HG03108 (cell line): ENCODE results near the gene PVR.
"Not testable (repeated sequence)": the region's sequence is repeated elsewhere in the genome, so short reads cannot be mapped to it uniquely, and the experiment has no call there.

Experiments used
- ATAC-seq: cut with Tn5 transposase; IDR thresholded peaks from one replicate; pipeline ENCODE4 v1.9.1; 2021; ENCODE audit warnings: moderate library complexity; ENCODE audit not compliant: unreplicated experiment

The PVR gene, protein sequence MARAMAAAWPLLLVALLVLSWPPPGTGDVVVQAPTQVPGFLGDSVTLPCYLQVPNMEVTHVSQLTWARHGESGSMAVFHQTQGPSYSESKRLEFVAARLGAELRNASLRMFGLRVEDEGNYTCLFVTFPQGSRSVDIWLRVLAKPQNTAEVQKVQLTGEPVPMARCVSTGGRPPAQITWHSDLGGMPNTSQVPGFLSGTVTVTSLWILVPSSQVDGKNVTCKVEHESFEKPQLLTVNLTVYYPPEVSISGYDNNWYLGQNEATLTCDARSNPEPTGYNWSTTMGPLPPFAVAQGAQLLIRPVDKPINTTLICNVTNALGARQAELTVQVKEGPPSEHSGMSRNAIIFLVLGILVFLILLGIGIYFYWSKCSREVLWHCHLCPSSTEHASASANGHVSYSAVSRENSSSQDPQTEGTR

GRCh38 chr19:44643605-44644401, at the start of gene PVR:
Gene PVR (plus strand): TSS chr19:44643910. CDS start chr19:44644097, 187 bp downstream.
- ATAC-seq, result no peak

DNA sequence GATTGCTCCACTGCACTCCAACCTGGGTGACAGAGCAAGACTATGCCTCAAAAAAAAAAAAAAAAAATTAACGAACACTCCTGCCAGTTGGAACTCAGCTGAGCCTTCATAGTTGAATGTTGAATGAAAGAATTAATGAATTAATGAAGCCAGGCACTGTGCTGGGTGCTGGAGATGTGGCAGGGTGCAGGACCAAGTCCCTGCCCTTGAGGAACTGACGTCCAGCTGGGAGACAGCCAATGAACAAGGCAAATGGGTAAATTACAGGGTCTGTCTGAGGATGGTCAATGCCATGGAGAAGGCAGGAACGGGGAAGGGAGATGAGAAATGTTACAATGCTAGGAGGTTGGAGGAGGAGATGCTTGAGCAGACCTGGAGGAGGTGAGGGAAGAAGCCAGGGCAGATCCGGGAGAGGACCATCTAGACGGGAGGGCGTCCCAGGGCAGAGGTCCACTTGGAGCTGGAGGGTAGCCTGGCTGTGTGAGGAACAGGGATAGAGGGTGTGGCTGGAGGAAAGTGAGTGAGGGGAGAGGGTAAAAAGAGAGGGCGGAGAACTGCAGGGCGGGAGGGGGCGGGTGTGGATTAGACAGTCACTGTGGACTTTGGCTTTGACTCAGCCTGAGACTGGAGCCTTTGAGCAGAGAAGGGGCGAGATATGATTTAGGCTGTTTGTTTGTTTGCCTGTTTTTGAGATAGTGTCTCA, 47.1 kb upstream of the PVR start:
- no peak for ATAC-seq

- no peak for ATAC-seq
These were observed 46.6 kb upstream of the PVR start for GRCh38 chr19:44597131-44597491.

DNA sequence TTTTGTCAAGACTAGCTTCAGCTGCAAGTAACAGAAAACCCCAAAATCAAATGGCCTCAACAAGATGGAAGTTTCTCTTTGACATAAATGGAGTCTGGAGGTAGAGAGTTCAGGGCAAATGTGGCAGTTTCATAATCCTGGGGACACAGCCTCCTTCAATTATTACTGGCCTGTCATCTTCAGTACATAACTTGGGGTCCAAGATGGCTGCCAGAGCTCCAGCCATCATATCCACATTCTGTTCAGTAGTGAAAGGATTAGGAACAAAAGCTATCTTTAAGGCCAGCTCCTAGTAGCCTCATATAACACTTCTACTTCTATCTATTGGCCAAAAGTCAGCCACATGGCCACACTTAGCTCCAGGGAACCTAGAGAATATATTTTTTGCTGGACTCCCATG, 45.4 kb upstream of the PVR start:
- no peak for ATAC-seq

GRCh38 chr19:44598880-44599279, 44.8 kb upstream of the PVR start:
- no peak for ATAC-seq

DNA sequence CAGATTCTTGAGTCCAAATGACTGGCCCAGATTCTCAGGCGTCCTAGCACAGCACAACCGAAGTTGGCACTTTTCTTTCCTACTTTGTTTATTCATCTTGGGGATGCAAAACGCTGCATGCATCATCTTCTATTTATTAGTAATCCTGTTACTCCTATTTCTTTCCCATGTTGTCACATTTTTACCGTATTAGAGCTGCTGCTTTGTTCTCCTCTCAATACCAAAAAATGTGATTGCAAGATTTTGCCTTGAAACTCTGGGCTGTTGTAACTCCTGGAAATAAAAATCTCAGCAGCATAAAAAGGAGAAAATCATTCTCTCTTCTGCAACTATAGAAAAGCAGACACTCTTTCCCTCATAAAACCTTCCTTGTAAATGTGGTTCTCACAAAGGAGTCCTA, 43.2 kb upstream of the PVR start:
- no peak for ATAC-seq

- no peak for ATAC-seq
These were observed 41.6 kb upstream of the PVR start for GRCh38 chr19:44602081-44602480.

DNA sequence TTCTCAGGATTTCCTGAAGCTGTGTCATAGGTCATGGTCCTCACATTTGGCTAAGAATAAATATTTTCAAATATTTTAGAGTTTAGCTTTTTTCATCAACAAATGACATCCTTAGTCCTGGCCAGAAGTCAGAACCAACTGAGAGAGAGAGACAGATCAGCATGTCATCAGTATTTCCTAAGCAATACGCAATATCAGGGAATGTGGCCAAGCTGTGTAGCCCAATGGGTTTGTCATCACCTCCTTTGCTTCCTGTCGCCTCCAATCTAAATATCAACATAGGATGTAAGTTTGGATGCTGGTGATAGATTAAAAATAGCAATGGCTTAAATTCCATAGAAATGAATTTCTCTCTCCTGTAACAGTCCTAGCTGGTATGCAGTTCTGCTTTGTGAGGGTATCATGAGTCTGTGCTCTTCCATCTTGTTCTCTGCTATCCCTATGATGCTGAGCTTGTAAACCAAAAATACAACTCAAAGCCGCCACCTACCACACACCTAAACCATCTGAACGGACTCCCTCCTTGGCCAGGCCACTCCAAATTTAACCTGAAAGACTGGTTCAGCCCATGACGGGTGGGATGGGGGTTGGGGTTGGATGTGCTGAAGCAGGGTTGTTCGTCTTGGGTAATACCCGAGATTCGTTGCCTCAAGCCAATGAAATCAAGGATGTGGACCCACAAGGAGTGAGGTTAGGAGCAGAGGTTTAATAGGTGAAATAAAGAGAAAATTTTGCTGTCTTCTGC, 40.3 kb upstream of the PVR start:
- ATAC-seq, result no peak

- no peak for ATAC-seq
These were observed 39.5 kb upstream of the PVR start for GRCh38 chr19:44604241-44604640.

DNA sequence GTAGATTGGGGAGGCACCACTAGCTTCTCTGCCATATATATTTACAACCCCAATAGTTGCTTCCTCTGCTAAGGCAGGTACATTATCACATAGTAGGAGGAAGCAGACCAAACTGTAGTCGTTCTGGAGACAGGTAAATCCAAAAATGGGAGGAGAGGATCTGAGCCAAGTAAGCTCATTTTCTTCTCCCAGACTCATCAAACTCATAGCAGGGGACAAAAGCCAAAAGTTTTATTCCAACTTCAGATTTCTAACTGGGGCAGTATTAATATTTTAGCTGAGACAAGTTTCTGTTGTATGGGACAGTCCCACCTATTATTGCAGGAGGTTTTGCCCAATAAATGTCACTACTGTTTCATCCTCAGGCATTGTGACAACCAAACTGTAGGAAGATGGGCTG, 38.2 kb upstream of the PVR start:
- ATAC-seq, result no peak

- no peak for ATAC-seq
These were observed 36.7 kb upstream of the PVR start for GRCh38 chr19:44607049-44607448.

DNA sequence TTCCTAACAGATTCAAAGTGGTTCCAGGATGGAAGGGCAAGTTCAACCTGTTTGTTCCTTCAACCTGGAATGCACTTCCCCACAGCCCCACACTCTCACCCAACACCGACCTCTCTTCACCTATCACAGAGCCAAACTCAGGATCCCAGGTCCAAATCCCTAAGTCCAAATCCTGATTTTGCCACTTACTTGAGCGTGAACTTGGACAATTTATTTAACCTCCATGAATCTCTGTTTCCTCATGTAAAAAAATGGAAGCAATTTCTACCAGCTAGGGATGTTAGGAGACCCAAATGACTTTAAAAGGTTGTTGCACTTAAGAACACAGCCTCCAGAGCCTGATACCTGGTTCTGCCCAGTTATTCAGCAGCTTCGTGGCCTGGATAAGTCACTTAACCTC, 35.8 kb upstream of the PVR start:
- ATAC-seq, result no peak

- ATAC-seq, result no peak
These were observed 35.3 kb upstream of the PVR start for GRCh38 chr19:44608391-44608821.

DNA sequence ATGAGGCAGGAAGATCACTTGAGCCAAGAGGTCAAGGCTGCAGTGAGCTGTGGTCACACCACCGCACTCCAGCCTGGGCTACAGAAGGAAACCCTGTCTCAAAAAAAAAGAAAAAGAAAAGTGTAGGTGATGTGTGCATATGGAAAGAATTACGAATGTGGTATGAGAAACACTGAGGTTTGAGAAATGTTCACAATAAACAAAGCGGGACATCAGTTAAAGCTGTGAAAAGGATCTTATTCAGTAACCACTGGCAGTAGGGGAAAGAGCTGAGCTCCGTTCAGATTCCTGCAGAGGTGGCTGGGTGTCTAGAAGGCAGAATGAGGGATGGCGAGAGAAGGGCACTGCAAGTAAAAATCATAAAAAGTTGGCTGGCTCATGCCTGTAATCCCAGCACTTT, 34.5 kb upstream of the PVR start:
- ATAC-seq, result no peak

DNA sequence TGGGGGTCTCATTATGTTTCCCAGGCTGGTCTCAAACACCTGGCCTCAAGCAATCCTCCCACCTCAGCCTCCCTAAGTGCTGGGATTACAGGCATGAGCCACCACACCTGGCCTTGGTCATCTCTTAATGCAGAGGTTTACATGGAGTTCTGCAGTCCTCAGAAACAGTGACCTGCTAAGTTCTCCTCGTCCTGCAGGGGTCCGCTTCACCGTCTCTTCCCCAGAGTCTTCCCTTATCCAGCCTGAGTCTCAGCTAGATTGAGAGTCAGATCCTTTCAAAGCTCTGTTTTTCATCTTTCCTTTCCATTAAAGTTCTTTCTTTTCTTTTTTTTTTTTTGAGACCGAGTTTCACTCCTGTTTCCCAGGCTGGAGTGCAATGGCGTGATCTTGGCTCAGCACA, 33.2 kb upstream of the PVR start:
- ATAC-seq, result not testable (repeated sequence)

GRCh38 chr19:44611812-44612295, 31.9 kb upstream of the PVR start:
- no peak for ATAC-seq

DNA sequence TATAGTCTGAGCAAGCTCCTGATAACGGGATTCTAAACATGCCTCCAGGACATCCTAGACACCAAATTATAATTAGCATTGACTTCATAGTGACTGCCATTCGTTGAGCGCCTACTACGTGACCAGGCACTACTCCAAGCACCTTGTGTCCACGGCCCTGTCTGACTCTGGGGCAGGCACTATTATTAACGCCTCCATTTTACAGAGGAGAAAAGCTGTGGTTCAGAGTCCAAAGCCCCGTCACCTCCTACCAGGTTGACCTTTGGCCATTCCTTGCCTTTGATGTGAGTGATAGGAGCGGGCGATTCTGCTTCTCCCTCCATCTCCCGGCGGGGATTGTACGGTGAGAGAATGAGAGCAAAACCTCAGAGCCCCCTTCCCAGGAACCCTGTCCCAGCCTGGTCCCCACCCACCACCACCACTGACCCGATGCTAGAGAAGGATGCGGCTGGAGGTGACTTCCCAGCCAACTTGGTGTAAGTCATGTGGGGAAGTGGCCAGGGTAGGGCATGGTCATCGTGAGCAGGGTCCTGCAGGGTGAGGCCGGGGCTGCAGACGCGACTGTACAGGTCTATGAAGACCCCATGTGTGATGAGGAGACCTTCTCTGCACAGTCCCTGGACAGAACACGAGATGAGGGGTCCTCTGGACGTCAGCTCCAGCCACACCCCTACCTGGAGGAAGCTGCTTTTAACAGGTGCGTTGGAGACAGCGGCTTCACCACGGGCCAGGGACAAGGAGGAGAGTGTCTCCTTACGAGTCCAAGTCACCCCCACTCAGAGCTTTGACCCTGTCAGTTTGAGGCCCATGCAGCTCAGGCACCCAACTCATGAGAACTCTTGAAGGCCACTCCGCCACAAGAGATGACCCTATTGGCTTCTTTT, 30.2 kb upstream of the PVR start, which contains the start of gene IGSF23:
Gene IGSF23 (plus strand): TSS at position 269 of the 884 bp plus-strand sequence. CDS start 83 bp downstream, at position 352.
- ATAC-seq, result no peak

DNA sequence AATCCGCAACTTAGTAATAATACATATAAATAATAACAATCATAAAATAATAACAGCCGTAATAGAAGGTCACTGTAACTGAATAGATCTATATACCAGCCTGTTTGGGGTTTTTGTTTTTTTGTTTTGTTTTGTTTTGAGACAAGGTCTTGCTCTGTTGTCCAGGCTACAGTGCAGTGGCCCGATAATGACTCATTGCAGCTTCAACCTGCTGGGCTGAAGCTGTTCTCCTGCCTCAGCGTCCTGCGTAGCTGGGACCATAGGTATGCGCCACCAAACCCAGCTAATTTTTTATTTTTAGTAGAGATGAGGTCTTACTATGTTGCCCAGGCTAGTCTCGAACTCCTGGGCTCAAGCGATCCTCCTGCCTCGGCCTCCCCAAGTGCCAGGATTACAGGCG, 29.4 kb upstream of the PVR start:
- ATAC-seq, result no peak

DNA sequence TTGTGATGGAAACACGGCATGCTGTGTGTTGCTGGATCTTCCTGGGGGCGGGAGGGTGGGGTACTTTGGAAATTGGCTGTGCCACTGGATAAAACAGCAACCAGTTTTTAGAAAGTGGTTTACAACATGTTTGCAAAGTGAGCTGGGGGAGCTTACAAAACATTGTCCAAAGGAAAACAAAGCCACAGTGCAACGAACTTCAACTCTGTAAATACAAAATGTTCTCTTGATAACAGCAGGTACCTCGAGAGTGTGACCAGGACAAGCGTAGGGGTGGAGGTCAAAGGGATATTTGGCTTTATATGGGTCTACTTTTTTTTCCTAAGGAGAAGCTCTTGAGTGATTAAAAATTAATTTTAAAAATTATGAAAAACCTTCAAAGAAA, 27.9 kb upstream of the PVR start:
- ATAC-seq, result no peak
